Mesendoderm (in vitro differentiated cells): ENCODE results near the gene SSBP2.
"Not testable (repeated sequence)": the region's sequence is repeated elsewhere in the genome, so short reads cannot be mapped to it uniquely, and the experiment has no call there.

Experiments
- DNase-seq: peaks from one replicate; pipeline ENCODE4 v3.0.0; 2013
- H2AK5ac ChIP-seq: 2 replicates; pipeline ENCODE4 v1.6.1; 2013; ENCODE audit warnings: low read length, inconsistent platforms
- H2BK120ac ChIP-seq: 2 replicates; pipeline ENCODE4 v1.6.1; 2013; ENCODE audit warnings: low read depth, mild to moderate bottlenecking, low read length, moderate library complexity, mixed read lengths
- H2BK15ac ChIP-seq: replicated peaks from 2 replicates; pipeline ENCODE4 v1.6.1; 2013; ENCODE audit warnings: low read depth, mild to moderate bottlenecking, moderate library complexity
- H2BK5ac ChIP-seq: 2 replicates; pipeline ENCODE4 v1.6.1; 2013; ENCODE audit warnings: low read length, inconsistent platforms
- H3K18ac ChIP-seq: 2 replicates; pipeline ENCODE4 v1.6.1; 2013; ENCODE audit warnings: mild to moderate bottlenecking, low read length, mixed read lengths
- H3K23ac ChIP-seq: one replicate; pipeline ENCODE4 v1.6.1; 2013; ENCODE audit warnings: low read length
- H3K27ac ChIP-seq: 2 replicates; pipeline ENCODE4 v1.5.1; 2013; ENCODE audit warnings: low read depth, mild to moderate bottlenecking, inconsistent platforms, low read length, moderate library complexity
- H3K27me3 ChIP-seq: 2 replicates; pipeline ENCODE4 v1.6.1; 2013; ENCODE audit warnings: low read length, control low read depth, mild to moderate bottlenecking, inconsistent platforms; ENCODE audit not compliant: insufficient read depth, poor library complexity
- H3K36me3 ChIP-seq: 2 replicates; pipeline ENCODE4 v1.6.1; 2013; ENCODE audit warnings: low read length, inconsistent platforms; ENCODE audit not compliant: control insufficient read depth, insufficient read depth
- H3K4ac ChIP-seq: one replicate; pipeline ENCODE4 v1.6.1; 2013; ENCODE audit warnings: low read depth, mild to moderate bottlenecking, low read length, moderate library complexity
- H3K4me1 ChIP-seq: 2 replicates; pipeline ENCODE4 v1.6.1; 2013; ENCODE audit warnings: low read depth, low read length, inconsistent platforms; ENCODE audit not compliant: control insufficient read depth
- H3K4me2 ChIP-seq: 2 replicates; pipeline ENCODE4 v1.6.1; 2013; ENCODE audit warnings: low read length
- H3K4me3 ChIP-seq: 2 replicates; pipeline ENCODE4 v1.5.1; 2013; ENCODE audit warnings: mild to moderate bottlenecking, low read length
- H3K56ac ChIP-seq: one replicate; pipeline ENCODE4 v1.6.1; 2013; ENCODE audit warnings: low read length
- H3K79me1 ChIP-seq: 2 replicates; pipeline ENCODE4 v1.6.1; 2013; ENCODE audit warnings: low read length, inconsistent platforms
- H3K79me2 ChIP-seq: 2 replicates; pipeline ENCODE4 v1.6.1; 2013; ENCODE audit warnings: mild to moderate bottlenecking, low read length; ENCODE audit not compliant: control insufficient read depth, insufficient read depth
- H3K9ac ChIP-seq: 2 replicates; pipeline ENCODE4 v1.6.1; 2013; ENCODE audit warnings: low read length, inconsistent platforms
- H4K5ac ChIP-seq: one replicate; pipeline ENCODE4 v1.6.1; 2013; ENCODE audit warnings: low read length
- H4K8ac ChIP-seq: one replicate; pipeline ENCODE4 v1.6.1; 2013; ENCODE audit warnings: low read depth, mild to moderate bottlenecking, control low read depth, low read length, moderate library complexity
- WGBS: extraction: QIAGEN DNeasy Blood & Tissue Kit; methylation state at CpG from one replicate; pipeline ENCODE4 v1.1.7; 2013; ENCODE audit warnings: low lambda C conversion rate, missing lambda C conversion rate; ENCODE audit not compliant: insufficient coverage; ENCODE audit errors: extremely low coverage; 5-methylcytosine and 5-hydroxymethylcytosine counted together

Gene SSBP2

DNA sequence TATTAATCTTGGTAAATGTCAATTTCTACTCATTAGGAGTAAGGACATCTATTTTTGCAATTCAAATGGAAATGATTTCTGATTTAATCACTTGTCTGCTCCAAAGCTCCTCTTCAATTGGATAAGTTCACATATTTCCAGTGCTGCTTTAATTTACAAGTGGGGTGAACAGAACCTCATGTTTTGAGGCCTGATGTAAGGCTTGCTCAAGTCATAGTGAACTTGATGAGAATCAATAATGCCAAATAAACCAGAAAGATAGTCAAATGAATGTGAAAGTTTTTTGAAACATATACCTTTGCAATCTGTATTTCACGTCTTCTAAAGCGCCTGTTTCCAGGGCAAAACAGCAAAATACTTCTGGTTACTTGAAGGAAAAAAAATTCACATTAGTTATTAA, 341.5 kb downstream of the SSBP2 start:
- no peak overlapping the region for H3K4me2 ChIP-seq
- H4K5ac ChIP-seq, result no peak overlapping the region
- no peaks in the 10 kb centered on the region for H3K27me3 ChIP-seq
- no peaks in the 10 kb centered on the region for H3K36me3 ChIP-seq
- H3K23ac ChIP-seq, result no peak overlapping the region
- DNase-seq, result no peak
- H3K18ac ChIP-seq, result no peak overlapping the region
- no peak overlapping the region for H3K56ac ChIP-seq
- no peak overlapping the region for H4K8ac ChIP-seq
- no peak overlapping the region for H3K9ac ChIP-seq
- no peak overlapping the region for H3K27ac ChIP-seq
- H3K79me2 ChIP-seq, result no peaks in the 10 kb centered on the region
- H2AK5ac ChIP-seq, result no peak overlapping the region
- H2BK15ac ChIP-seq, result no peak overlapping the region
- WGBS, result no CpG with 5 or more reads among the region's 2 CpGs
- no peak overlapping the region for H2BK120ac ChIP-seq
- no peak overlapping the region for H3K4me3 ChIP-seq
- H3K4ac ChIP-seq, result no peak overlapping the region
- H3K4me1 ChIP-seq, result no peaks in the 10 kb centered on the region
- no peak overlapping the region for H2BK5ac ChIP-seq
- no peaks in the 10 kb centered on the region for H3K79me1 ChIP-seq

- no CpG with 5 or more reads among the region's 1 CpG for WGBS
- no peak for DNase-seq
These were observed 342.4 kb downstream of the SSBP2 start for GRCh38 chr5:81408496-81408895.

DNA sequence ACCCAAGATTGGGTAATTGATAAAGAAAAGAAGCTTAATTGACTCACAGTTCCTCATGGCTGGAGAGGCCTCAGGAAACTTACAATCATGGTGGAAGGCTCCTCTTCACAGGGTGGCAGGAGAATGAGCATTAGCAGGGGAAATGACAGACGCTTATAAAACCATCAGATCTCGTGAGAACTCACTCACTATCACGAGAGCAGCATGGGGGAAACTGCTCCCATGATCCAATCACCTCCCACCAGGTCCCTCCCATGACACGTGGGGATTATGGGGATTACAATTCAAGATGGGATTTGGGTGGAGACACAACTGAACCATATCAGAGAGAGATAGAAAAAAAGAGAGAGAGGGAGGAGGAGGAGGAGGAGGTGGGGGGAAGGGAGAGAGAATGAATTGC, 343.1 kb downstream of the SSBP2 start:
- not testable (repeated sequence) for H3K27ac ChIP-seq, H2BK120ac ChIP-seq, H3K56ac ChIP-seq, H3K4me3 ChIP-seq, H3K27me3 ChIP-seq, H2BK15ac ChIP-seq, H2BK5ac ChIP-seq, H2AK5ac ChIP-seq, H3K4me2 ChIP-seq, H3K79me2 ChIP-seq, H3K79me1 ChIP-seq, H3K4me1 ChIP-seq, H4K8ac ChIP-seq, H3K36me3 ChIP-seq, H3K9ac ChIP-seq, H3K4ac ChIP-seq, H3K18ac ChIP-seq, H3K23ac ChIP-seq, H4K5ac ChIP-seq
- DNase-seq, result peak; percentile 32
- no CpG with 5 or more reads among the region's 4 CpGs for WGBS

More at GRCh38 chr5:81408496-81408895, 342.4 kb downstream of the SSBP2 start:
- Histone ChIP-seq H3K4me2 (no peak overlapping the region), H3K18ac (no peak overlapping the region), H3K27me3 (no peaks in the 10 kb centered on the region), H3K9ac (no peak overlapping the region), H3K79me1 (no peaks in the 10 kb centered on the region), H3K23ac (no peak overlapping the region), H2BK120ac (no peak overlapping the region), H2BK5ac (no peak overlapping the region), H2AK5ac (no peak overlapping the region), H3K79me2 (no peaks in the 10 kb centered on the region), H2BK15ac (no peak overlapping the region), H4K8ac (no peak overlapping the region), H4K5ac (no peak overlapping the region), H3K56ac (no peak overlapping the region), H3K4me1 (no peaks in the 10 kb centered on the region), H3K4me3 (no peak overlapping the region), H3K36me3 (no peaks in the 10 kb centered on the region), H3K27ac (no peak overlapping the region), H3K4ac (no peak overlapping the region)

DNA sequence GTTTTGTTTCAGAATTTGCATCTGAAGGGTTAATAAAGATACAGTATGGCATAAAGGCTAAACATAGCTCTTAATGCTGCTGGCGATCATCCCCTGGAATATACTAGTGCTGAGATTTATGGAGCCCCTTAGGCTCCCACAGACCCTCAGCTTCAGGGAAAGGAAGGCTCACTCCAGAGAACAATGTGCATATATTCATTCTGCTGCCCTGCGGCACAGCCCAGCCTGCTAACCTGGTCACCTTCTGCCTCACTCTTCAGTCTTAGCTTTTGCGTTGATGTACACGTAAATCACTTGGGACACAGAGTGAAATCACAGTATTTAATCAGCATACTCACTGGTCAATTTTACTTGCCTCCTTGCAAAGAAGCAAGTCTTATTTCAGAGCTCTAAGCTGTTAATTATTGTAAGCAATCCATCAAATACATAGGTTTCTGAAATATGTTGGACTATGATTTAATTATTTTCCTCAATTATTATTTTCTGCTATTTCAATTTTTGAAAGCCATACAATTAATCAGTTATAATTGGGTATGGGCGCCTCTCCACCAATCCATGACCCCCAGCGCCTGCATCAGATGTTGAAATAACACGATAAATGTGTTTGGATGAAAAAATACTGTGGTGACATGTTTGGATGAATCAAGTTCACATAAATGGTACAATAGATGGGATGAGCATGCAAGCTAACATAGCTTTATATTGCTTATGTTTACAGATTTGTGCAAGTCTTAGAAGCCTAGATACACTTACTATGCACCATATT, 345.6 kb downstream of the SSBP2 start:
- Histone ChIP-seq H3K18ac (no peak overlapping the region), H3K27ac (no peak overlapping the region), H3K4ac (no peak overlapping the region), H3K27me3 (no peaks in the 10 kb centered on the region), H3K4me3 (no peak overlapping the region), H2BK120ac (no peak overlapping the region), H3K79me2 (no peaks in the 10 kb centered on the region), H2BK5ac (no peak overlapping the region), H3K4me2 (no peak overlapping the region), H3K9ac (no peak overlapping the region), H3K23ac (no peak overlapping the region), H3K4me1 (no peaks in the 10 kb centered on the region), H2BK15ac (no peak overlapping the region), H2AK5ac (no peak overlapping the region), H3K56ac (no peak overlapping the region), H3K36me3 (no peaks in the 10 kb centered on the region), H4K8ac (no peak overlapping the region), H3K79me1 (no peaks in the 10 kb centered on the region), H4K5ac (no peak overlapping the region)
- no peak for DNase-seq
- WGBS, result no CpG with 5 or more reads among the region's 7 CpGs

- no peak overlapping the region for H3K18ac ChIP-seq
- H3K4me1 ChIP-seq, result no peaks in the 10 kb centered on the region
- no peak overlapping the region for H2BK120ac ChIP-seq
- no peak overlapping the region for H3K4me3 ChIP-seq
- H3K56ac ChIP-seq, result no peak overlapping the region
- no CpG with 5 or more reads among the region's 2 CpGs for WGBS
- no peak overlapping the region for H3K27ac ChIP-seq
- H2BK15ac ChIP-seq, result no peak overlapping the region
- no peak overlapping the region for H3K4ac ChIP-seq
- H3K9ac ChIP-seq, result no peak overlapping the region
- no peaks in the 10 kb centered on the region for H3K36me3 ChIP-seq
- H3K27me3 ChIP-seq, result no peaks in the 10 kb centered on the region
- no peak overlapping the region for H2BK5ac ChIP-seq
- no peaks in the 10 kb centered on the region for H3K79me1 ChIP-seq
- no peak overlapping the region for H2AK5ac ChIP-seq
- H3K79me2 ChIP-seq, result no peaks in the 10 kb centered on the region
- no peak for DNase-seq
- H4K8ac ChIP-seq, result no peak overlapping the region
- H4K5ac ChIP-seq, result no peak overlapping the region
- no peak overlapping the region for H3K23ac ChIP-seq
- no peak overlapping the region for H3K4me2 ChIP-seq
These were observed 348.5 kb downstream of the SSBP2 start for GRCh38 chr5:81402192-81402930.
